Raji (cell line): ENCODE data around the gene OCLN.

Experiments used
- POLR2A ChIP-seq: IDR thresholded peaks from 2 replicates; pipeline ENCODE4 v1.6.1; 2011; ENCODE audit warnings: low read depth, low read length, control low read depth; ENCODE audit not compliant: insufficient read depth

OCLN gene, protein sequence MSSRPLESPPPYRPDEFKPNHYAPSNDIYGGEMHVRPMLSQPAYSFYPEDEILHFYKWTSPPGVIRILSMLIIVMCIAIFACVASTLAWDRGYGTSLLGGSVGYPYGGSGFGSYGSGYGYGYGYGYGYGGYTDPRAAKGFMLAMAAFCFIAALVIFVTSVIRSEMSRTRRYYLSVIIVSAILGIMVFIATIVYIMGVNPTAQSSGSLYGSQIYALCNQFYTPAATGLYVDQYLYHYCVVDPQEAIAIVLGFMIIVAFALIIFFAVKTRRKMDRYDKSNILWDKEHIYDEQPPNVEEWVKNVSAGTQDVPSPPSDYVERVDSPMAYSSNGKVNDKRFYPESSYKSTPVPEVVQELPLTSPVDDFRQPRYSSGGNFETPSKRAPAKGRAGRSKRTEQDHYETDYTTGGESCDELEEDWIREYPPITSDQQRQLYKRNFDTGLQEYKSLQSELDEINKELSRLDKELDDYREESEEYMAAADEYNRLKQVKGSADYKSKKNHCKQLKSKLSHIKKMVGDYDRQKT

DNA sequence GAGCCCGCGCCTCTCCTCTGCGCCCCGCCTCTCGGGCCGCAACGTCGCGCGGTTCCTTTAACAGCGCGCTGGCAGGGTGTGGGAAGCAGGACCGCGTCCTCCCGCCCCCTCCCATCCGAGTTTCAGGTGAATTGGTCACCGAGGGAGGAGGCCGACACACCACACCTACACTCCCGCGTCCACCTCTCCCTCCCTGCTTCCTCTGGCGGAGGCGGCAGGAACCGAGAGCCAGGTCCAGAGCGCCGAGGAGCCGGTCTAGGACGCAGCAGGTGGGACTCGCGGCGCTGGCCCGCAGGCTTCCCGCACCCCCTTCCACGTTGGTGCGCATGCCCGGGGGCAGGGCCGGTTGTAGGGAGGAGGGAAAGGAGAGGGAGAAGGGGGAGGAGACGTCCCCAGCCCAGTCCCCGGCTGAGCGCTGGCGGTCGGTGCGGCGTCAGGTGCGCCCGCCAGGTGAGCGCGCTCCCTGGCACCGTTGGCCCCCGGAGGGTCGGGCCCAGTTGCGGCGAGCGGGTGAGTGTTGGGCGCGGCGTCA is at the start of gene OCLN:
Gene OCLN, plus strand, starts transcription at position 400 of the 532 bp plus-strand sequence. CDS start 11,455 bp downstream, outside the sequence.
- TF ChIP-seq POLR2A, result no peak

DNA sequence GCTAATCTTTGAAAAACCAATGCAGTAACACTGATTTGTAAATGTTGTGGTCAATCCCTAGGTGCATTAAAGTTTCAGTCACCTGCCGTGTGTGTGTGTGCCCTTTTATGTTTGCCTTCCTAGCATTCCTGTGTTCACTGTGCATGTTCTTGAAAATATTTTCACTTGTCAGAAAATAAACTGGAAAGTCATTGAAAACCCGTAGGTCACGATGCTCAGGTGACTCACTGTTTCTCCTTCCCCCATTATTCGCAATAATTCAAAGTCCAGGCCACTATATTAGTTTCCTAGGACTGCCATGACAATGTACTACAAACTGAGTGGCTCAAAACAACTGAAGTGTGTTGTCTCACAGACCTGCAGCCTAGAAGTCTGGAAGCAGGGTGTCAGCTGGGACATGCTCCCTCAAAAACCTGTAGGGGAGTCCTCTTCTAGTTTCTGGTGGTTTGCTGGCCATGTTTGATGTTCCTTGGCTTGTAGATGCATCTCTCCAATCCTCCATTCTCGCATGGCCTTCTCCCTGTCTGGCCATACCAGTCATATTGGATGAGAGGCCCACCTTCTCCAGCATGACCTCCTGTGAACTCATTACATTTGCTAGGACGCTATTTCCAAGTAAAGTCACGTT is 48.3 kb upstream of the OCLN start:
- no peak for TF ChIP-seq POLR2A

DNA sequence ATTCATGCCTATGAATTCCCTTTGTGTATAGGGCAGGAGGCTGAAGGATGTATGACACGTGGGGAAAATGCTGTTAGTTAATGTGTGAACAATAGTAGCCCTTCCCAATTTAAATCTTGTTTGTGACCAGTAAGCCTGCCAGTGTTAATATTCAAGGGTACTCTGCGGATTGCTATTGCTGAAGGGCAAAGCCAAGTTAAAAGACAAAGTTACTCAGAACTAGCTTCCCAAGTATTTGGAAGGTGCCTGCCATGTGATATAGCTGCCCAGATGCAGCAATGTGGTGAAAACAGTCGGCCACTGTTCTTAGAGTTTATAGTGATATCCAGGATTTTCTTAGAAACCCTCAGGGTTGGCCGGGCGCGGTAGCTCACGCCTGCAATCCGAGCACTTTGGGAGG is 43.1 kb upstream of the OCLN start:
- TF ChIP-seq POLR2A, result no peak

DNA sequence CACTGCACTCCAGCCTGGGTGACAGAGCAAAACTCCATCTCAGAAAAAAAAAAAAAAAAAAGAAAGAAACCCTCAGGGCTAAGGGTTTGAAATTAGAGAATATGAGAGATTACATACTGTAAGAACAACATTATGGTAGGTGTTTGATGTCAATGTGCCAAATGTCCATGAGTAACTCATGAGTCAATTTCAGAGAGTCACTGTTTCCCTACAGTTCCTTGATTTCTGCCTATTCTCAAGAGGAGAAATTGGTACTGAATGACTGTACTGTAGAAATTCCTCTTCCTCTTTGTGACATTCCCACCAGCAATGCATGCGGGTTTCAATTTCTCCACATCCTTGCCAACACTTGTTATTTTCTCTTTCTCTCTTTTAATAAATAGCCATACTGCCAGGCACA is 42.5 kb upstream of the OCLN start:
- no peak for TF ChIP-seq POLR2A

DNA sequence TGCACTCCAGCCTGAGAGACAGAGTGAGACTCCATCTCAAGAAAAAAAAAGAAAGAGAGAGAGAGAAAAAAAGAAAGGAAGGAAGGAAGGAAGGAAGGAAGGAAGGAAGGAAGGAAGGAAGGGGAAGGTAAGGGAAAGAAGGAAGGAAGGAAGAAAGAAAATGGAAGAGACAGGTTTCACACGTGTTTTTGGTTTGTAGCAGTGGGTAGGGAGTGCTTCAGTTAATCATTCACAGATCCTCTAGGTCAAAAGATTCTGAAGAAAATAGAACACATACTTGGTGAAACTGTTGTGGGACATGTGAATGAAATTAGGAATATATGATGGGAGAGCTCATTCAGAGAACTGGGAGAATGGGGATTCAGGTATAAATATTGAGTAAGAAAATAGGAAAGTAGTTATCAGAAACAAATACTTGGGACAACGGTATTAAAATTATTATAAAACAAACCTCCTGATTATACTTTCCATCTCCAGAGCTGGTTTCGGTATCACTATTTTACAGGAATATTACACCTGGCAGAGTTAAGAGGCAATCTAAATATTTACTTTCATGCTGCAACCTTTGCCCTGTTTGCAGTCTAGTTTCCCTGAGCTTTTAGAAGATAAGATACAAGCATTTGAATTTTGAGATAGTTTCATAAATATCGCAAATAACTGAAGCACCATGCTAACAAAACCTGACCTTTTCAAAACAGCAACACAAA is 40.5 kb upstream of the OCLN start:
- TF ChIP-seq POLR2A, result no peak

DNA sequence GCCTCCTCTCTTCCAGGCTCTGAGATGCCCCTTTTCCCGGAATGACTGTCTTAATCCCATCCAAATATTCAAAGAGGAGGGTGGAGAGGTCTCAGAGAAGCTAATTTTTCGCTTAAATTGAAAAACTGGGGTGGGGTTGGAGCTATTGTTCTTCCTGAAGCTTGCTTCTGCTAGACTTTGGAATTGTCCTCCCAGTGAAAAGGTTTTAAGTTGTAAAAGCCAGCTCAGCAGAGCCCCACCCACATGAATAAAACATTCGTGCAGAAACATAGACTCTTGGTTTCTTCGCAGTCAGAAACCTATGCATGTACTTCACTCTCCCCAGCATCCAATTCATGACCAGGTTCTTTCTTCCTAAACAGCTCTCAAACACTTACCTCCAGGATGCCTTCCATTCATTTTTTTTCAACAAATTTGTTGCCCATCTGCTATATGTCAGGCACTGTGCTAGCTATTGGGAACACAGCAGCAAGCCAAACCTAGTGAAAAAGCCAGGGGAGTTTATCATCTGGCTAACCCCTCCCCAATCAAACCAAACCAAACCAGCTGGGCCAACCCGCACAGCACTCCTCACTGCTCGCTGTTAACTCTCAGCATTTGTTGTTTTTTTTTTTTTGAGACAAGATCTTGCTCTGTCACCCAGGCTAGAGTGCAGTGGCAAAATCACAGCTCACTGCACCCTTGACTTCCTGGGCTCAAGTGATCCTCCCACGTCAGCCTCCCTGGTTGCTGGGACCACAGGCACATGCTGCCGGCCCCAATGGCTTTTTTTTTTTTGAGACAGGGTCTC is 37.9 kb upstream of the OCLN start:
- no peak for TF ChIP-seq POLR2A

DNA sequence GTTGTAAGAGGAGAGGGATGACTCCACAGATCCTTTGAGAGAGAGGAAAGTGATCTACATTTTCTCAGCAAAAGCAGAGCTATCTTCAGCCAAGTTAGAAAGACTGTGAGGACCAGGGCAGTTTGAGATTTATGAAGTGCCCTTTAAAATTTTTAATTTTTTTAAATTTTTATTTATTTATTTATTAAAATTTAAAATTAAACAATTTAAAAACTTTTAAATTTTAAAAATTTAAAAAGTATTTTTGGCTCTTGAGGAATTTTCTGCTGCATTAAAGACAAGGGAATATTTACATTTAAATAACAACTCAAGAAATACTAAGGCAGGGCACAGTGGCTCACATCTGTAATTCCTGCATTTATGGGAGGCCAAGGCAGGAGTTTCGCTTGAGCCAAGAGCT is 30.4 kb upstream of the OCLN start:
- no peak for TF ChIP-seq POLR2A

DNA sequence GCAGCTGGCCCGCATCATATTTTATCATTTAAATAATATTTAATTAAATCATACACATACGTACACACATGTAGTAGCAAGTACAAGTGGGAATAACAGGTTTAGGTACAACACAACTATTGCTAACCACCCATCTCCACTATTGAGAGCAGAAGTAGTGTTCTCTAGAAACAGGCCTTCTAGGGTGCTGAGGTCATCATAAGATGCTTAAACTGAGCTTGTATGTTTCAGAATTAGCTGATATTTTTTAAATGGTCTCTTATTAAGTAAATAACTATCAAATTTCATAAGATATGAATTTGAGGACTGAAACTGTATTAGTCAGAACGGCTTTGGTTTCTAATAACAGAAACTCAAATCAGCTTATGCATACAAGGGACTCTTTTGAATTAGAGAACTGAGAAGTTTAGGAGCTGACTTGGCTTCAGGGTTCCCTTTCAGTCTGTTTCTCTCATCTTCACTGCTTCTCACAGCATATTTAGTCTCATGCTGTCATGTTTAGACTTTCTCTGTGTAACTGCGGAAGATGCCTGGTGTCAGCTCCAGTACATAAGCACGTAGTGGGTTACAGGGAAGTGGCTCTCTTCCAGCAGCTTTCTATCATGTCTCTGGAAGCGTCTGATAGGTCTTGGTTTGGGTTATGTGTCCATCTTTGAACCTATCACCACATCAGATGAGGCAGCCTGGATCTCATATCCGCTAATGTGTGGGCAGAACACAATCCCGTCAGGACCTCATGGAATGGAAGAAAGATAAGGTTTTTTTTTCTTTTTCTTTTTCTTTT is 25.0 kb upstream of the OCLN start:
- TF ChIP-seq POLR2A, result no peak

DNA sequence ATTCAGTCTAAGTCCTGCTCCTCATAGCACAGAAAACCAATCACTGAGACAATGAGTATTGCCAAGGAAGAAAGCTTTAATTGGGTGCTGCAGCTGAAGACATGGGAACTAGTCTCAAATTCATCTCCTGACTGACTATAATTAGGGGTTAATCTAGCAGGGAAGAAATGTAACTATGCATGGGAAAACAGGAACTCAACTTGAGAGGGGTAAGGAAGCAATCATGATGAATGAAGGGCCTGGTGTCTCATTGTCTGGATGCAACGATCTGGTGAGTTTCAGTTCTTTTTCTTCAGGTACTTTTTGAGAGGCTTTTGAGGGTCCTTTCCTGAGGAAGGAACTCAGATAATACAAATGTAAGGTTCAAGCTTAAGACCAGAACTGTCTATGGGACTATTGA is 24.0 kb upstream of the OCLN start:
- no peak for TF ChIP-seq POLR2A

DNA sequence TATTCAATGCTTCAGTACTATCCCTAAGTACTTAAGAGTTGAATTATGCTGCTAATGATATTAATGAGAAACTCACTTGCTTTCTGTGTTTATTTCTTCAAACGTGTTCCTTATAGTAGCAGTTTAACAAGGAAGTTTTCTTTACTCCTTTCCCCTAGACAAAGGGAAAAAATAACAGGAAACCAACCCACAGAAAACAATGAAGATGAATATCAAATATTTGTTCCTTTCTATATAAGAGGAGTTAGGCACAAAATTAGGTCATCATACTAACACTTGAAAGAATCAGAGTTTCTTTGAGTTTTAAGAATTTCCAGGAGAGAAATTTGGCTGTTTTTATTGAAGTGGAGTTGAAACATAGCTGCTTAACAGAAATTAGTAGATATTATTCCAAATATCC is 15.4 kb upstream of the OCLN start:
- no peak for TF ChIP-seq POLR2A

DNA sequence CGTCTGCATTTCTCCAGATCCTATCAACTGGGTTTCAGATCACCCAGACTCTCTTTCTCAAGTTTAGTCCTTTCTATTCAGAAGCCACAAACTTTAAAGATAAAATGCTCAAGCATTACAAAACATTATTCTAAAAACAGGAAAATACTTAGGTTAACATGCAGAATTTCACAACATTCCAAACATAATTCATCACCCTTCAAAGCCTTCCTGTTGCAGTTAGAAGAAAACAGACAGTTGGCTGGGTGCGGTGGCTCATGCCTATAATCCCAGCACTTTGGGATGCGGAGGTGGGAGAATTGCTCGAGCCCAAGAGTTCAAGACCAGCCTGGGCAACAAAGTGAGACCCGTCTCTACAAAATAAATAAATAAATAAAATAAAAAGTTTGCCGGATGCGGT is 7.7 kb upstream of the OCLN start:
- no peak for TF ChIP-seq POLR2A

DNA sequence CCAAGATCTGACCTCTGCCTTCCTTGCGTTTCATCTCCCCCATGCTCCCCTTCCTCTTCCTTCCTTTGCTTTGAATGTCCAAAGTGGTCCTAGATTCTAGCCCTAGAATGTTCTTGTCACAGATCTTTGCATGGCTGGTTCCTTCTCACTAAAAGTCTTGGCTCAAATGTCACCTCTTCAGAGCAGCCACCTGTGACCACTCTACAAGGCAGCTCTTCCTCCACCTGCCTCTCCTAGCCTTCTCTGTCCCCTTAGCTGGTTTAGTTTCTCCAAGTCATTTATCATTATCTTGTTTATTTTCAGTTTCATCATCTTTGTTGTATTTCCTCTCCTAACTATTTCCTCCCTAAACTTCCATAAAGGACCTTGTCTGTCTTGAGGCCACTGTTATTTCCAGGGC is 7.1 kb upstream of the OCLN start:
- TF ChIP-seq POLR2A, result no peak

DNA sequence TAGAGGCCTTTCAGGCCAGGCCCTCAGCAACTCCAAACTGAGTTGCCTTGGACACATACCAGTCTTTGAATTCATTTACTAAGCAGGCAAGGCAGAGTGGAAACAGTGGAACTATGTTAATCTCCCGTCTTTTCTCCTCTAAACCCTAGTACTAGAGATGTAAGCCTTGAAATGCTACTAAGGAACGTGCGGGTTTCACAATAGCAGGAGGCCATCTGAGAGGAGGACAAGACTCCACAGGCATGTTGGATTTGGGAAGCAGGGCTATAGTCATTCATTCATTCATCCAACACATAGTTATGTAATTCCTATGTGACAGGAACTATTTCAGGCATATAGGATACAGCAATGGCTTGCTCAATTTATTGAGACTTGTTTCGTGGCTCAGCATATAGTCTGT is 3.3 kb upstream of the OCLN start:
- no peak for TF ChIP-seq POLR2A

DNA sequence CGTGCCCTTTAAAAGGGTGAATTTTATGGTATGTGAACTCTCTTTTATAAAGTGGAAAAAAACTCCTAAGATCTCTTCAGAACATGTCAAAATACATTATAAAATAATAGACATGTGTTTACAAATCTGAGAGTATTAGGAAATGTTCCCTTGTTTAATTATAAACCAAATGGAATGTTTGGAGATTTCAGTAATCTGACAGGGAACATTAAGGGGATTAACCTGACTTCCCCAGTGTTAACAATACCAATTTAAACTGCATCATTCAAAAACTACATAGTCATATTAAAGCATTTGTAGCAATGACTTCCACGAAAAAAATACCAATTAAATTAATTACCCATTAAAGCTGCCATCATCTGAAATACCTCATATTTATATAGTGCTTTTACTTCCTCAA is 1.6 kb upstream of the OCLN start:
- no peak for TF ChIP-seq POLR2A
